Vagina (tissue), 2 donors: ENCODE data around the gene NRL. TPM values are rescaled to one million over a fixed set of nuclear protein-coding genes. Genes with fewer than 3 reads are reported as not detected.
A peak's percentile ranks its signal among the peaks of the same experiment; 100 is the strongest.

ENCODE experiments used
- DNase-seq, 2 donors: peaks; one replicate each; pipeline ENCODE4 v3.0.0-alpha.2; 2017; ENCODE audit errors: extremely low spot score in 2 of 2
- H3K27ac ChIP-seq: fragments of 200-600 bp; sonication (generic); one replicate; pipeline ENCODE4 v1.5.1; 2019
- H3K27me3 ChIP-seq: fragments of 200-600 bp; sonication (generic); one replicate; pipeline ENCODE4 v1.5.1; 2019
- H3K36me3 ChIP-seq, 2 donors: fragments of 200-600 bp; sonication (generic); one replicate each; pipeline ENCODE4 v1.5.1; 2017 to 2019
- H3K4me1 ChIP-seq: fragments of 200-600 bp; sonication (generic); one replicate; pipeline ENCODE4 v1.5.1; 2019
- H3K4me3 ChIP-seq, 2 donors: fragments of 200-600 bp; sonication (generic); 1 replicate in 1 of 2; 2 replicates in 1 of 2; pipeline ENCODE4 v1.5.1; 2016 to 2019
- H3K9me3 ChIP-seq: fragments of 200-600 bp; sonication (generic); one replicate; pipeline ENCODE4 v1.5.1; 2019
- CTCF ChIP-seq, 3 experiments: fragments of 450-650 bp in 2 of 3; fragments of 200-600 bp in 1 of 3; sonication (generic) in 1 of 3; IDR thresholded peaks; one replicate each; pipeline ENCODE4 v1.5.1; 2017 to 2019; ENCODE audit warnings: antibody characterized with exemption in 3 of 3, mild to moderate bottlenecking in 2 of 3, moderate library complexity in 2 of 3
- POLR2A ChIP-seq, 2 donors: fragments of 450-650 bp; IDR thresholded peaks; one replicate each; pipeline ENCODE4 v1.6.1; 2017; ENCODE audit warnings: antibody characterized with exemption in 2 of 2, mild to moderate bottlenecking in 2 of 2, moderate library complexity in 2 of 2
- POLR2AphosphoS5 ChIP-seq, 2 donors: sonication (generic); formaldehyde crosslinking; IDR thresholded peaks; one replicate each; pipeline ENCODE4 v1.9.0; 2017; ENCODE audit warnings: antibody characterized with exemption in 2 of 2, mild to moderate bottlenecking in 2 of 2, low read depth in 1 of 2; ENCODE audit not compliant: insufficient read depth in 1 of 2
- intact Hi-C: fragments of 100-400 bp; cut with DNase I; formaldehyde crosslinking; loops from one replicate; pipeline ENCODE4 v1.15.1; 2023
- total RNA-seq: library from RNA; depleted of rRNA; stranded (reverse); fragments of >200 nt; gene quantifications from one replicate; pipeline ENCODE4 v1.2.3, GENCODE V29; 2016

NRL gene
- total RNA-seq, 1 donor from 2014 or later: 1.2 TPM

- Histone ChIP-seq H3K4me1 (peaks cover 39% of the 10 kb centered on the region), H3K27me3 (no peaks in the 10 kb centered on the region), H3K36me3 (peaks cover 0 to 22% of the 10 kb centered on the region in 2 donors), H3K9me3 (no peaks in the 10 kb centered on the region), H3K4me3 (peak overlapping the region; percentile 68 to 100), H3K27ac (peak overlapping the region; percentile 85)
- DNase-seq: no peak
- TF ChIP-seq POLR2A (IDR thresholded peaks at IDR 0.05) (no peak), CTCF (IDR thresholded peaks at IDR 0.05) (no peak), POLR2AphosphoS5 (IDR thresholded peaks at IDR 0.05; ENCODE audit: insufficient read depth in 1 of 2, low read depth in 1 of 2) (no peak)
- intact Hi-C loops: no loop called here
Measured at GRCh38 chr14:24135584-24135833, 20.8 kb upstream of the NRL start.

GRCh38 chr14:24133735-24134134 is 19.0 kb upstream of the NRL start:
- no peaks in the 10 kb centered on the region for H3K9me3 ChIP-seq
- no peak overlapping the region for H3K4me3 ChIP-seq
- peaks cover 22% of the 10 kb centered on the region for H3K4me1 ChIP-seq
- no peak overlapping the region for H3K27ac ChIP-seq
- intact Hi-C loops: no loop called here
- TF ChIP-seq POLR2AphosphoS5 (IDR thresholded peaks at IDR 0.05; ENCODE audit: insufficient read depth in 1 of 2, low read depth in 1 of 2) (no peak), CTCF (IDR thresholded peaks at IDR 0.05) (no peak), POLR2A (IDR thresholded peaks at IDR 0.05) (no peak)
- H3K27me3 ChIP-seq: no peaks in the 10 kb centered on the region
- no peak for DNase-seq
- H3K36me3 ChIP-seq: peaks cover 0 to 14% of the 10 kb centered on the region in 2 donors

- TF ChIP-seq POLR2AphosphoS5 (IDR thresholded peaks at IDR 0.05; ENCODE audit: insufficient read depth in 1 of 2, low read depth in 1 of 2): no peak
- Histone ChIP-seq H3K27me3 (no peaks in the 10 kb centered on the region), H3K9me3 (no peaks in the 10 kb centered on the region), H3K4me3 (no peak overlapping the region), H3K4me1 (peaks cover 16% of the 10 kb centered on the region), H3K36me3 (peaks cover 0 to 8% of the 10 kb centered on the region in 2 donors), H3K27ac (no peak overlapping the region)
- intact Hi-C loops: no loop called here
- no peak for DNase-seq
Measured at GRCh38 chr14:24132976-24133375, 18.2 kb upstream of the NRL start.

- H3K36me3 ChIP-seq: no peaks in the 10 kb centered on the region
- H3K27me3 ChIP-seq: no peaks in the 10 kb centered on the region
- no peaks in the 10 kb centered on the region for H3K9me3 ChIP-seq
- no peak for DNase-seq
- H3K4me1 ChIP-seq: peaks cover 13% of the 10 kb centered on the region
- H3K4me3 ChIP-seq: no peak overlapping the region
- intact Hi-C loops: no loop called here
- TF ChIP-seq POLR2AphosphoS5 (IDR thresholded peaks at IDR 0.05; ENCODE audit: insufficient read depth in 1 of 2, low read depth in 1 of 2) (no peak), CTCF (IDR thresholded peaks at IDR 0.05) (no peak)
- no peak overlapping the region for H3K27ac ChIP-seq
Measured at GRCh38 chr14:24132061-24132685, 17.4 kb upstream of the NRL start.

- Histone ChIP-seq H3K27ac (no peak overlapping the region), H3K9me3 (no peaks in the 10 kb centered on the region)
- intact Hi-C loops: no loop called here
Measured at GRCh38 chr14:24131549-24131966, 16.8 kb upstream of the NRL start.

More at GRCh38 chr14:24131549-24131966, 16.8 kb upstream of the NRL start:
- H3K36me3 ChIP-seq: no peaks in the 10 kb centered on the region
- peaks cover 6% of the 10 kb centered on the region for H3K4me1 ChIP-seq
- TF ChIP-seq POLR2A (IDR thresholded peaks at IDR 0.05) (no peak), POLR2AphosphoS5 (IDR thresholded peaks at IDR 0.05; ENCODE audit: insufficient read depth in 1 of 2, low read depth in 1 of 2) (no peak), CTCF (IDR thresholded peaks at IDR 0.05) (no peak)
- no peaks in the 10 kb centered on the region for H3K27me3 ChIP-seq
- DNase-seq: peak in 1 of 2 donors; percentile 58
- H3K4me3 ChIP-seq: no peak overlapping the region
